Mesothelial cell of epicardium (in vitro differentiated cells): ENCODE data around the gene MYH13. TPM values are rescaled to one million over a fixed set of nuclear protein-coding genes. Genes with fewer than 3 reads are reported as not detected.

Source experiments
- DNase-seq, 2 experiments: peaks; one replicate each; pipeline ENCODE4 v3.0.0; 2021; ENCODE audit warnings: low spot score in 2 of 2; ENCODE audit not compliant: unreplicated experiment in 2 of 2
- H3K27ac Mint-ChIP-seq: 2 replicates; pipeline ENCODE4 v1.8.0; 2021; ENCODE audit warnings: mixed read lengths
- H3K27me3 Mint-ChIP-seq: 2 replicates; pipeline ENCODE4 v1.8.0; 2021; ENCODE audit warnings: low read depth, mixed read lengths
- H3K36me3 Mint-ChIP-seq: 2 replicates; pipeline ENCODE4 v1.8.0; 2021; ENCODE audit warnings: mixed read lengths
- H3K4me1 Mint-ChIP-seq: 2 replicates; pipeline ENCODE4 v1.8.0; 2021; ENCODE audit warnings: mixed read lengths
- H3K4me3 Mint-ChIP-seq: 2 replicates; pipeline ENCODE4 v1.8.0; 2021; ENCODE audit warnings: mild to moderate bottlenecking, moderate library complexity, mixed read lengths
- H3K9me3 Mint-ChIP-seq: 2 replicates; pipeline ENCODE4 v1.8.0; 2021; ENCODE audit warnings: mixed read lengths
- CTCF ChIP-seq: fragments of 200-600 bp; sonication (generic); IDR thresholded peaks from one replicate; pipeline ENCODE4 v1.5.0; 2021; ENCODE audit warnings: antibody characterized with exemption; ENCODE audit not compliant: unreplicated experiment
- total RNA-seq: library from RNA; stranded (reverse); gene quantifications from 3 replicates; pipeline ENCODE4 v1.2.1, GENCODE V29; 2021

MYH13 gene
- total RNA-seq, 1 donor from 2014 or later: 0.04 TPM

GRCh38 chr17:10344816-10345215 is 28.0 kb downstream of the MYH13 start:
- Mint-ChIP-seq H3K36me3 (no peaks in the 10 kb centered on the region), H3K27ac (no peak overlapping the region), H3K4me1 (no peaks in the 10 kb centered on the region), H3K27me3 (peaks cover 7% of the 10 kb centered on the region), H3K9me3 (no peaks in the 10 kb centered on the region), H3K4me3 (no peak overlapping the region)
- DNase-seq: no peak
- no peak for TF ChIP-seq CTCF

DNA sequence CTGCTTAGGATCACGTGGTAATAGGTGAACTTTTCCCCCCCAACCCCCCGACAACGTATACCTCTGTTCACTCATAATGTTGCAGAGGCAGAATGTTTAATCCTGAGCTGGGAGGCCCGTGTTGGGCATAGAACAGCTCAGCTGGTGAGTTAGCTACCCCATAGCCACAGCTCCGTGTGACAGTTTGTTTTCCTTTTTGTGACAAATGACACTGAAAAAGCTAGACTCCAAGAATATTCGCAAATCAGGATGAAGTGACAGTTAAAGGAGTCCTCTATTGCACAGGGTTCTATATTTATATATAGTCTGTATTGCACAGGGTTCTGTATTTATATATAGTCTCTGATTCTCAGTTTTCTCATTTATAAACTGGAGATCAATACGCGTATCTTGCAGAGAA is 33.8 kb downstream of the MYH13 start:
- no peaks in the 10 kb centered on the region for H3K9me3 Mint-ChIP-seq
- no peak for TF ChIP-seq CTCF
- H3K27ac Mint-ChIP-seq: no peak overlapping the region
- H3K4me3 Mint-ChIP-seq: no peak overlapping the region
- no peaks in the 10 kb centered on the region for H3K4me1 Mint-ChIP-seq
- peaks cover 9% of the 10 kb centered on the region for H3K27me3 Mint-ChIP-seq
- no peaks in the 10 kb centered on the region for H3K36me3 Mint-ChIP-seq
- DNase-seq: no peak

DNA sequence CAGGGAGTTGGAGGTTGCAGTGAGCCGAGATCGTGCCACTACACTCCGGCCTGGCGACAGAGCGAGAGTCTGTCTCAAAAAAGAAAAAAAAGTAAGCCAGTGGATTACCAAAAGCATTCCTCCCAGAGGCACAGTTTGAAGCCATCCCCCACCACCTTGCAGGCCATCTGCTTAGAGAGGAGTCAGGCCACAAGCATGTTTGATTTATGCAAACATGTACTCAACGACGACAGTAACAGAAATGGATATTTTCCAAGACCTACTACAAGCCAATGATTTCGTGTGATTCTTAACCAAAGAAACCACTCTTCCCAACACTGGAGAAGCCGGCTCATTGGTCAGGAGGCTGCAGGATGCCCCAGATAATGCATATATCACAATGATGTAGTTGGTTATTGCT is 34.8 kb downstream of the MYH13 start:
- Mint-ChIP-seq H3K36me3 (no peaks in the 10 kb centered on the region), H3K4me1 (no peaks in the 10 kb centered on the region), H3K27me3 (peaks cover 7% of the 10 kb centered on the region), H3K9me3 (no peaks in the 10 kb centered on the region), H3K27ac (no peak overlapping the region), H3K4me3 (no peak overlapping the region)
- no peak for TF ChIP-seq CTCF
- DNase-seq: no peak

DNA sequence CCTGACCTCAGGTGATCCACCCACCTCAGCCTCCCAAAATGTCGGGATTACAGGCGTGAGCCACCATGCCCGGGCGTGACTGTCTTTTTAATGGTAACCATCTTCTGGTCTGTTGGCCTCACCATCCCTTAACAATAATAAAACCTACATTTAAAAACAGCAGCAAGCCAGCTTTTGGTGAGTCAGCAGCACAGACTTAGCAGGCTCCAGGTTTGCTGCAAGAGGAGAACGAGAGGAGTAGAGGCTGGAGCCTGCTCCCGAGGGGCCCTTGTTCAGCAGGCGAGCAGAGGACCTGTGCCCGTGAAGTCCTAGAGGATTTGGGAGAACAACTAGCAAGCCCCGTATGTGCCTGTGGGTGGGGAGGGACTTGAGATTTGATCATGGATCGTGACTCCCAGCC is 35.7 kb downstream of the MYH13 start:
- H3K9me3 Mint-ChIP-seq: no peaks in the 10 kb centered on the region
- no peaks in the 10 kb centered on the region for H3K4me1 Mint-ChIP-seq
- TF ChIP-seq CTCF: no peak
- no peak overlapping the region for H3K27ac Mint-ChIP-seq
- no peak overlapping the region for H3K4me3 Mint-ChIP-seq
- peaks cover 3% of the 10 kb centered on the region for H3K27me3 Mint-ChIP-seq
- no peak for DNase-seq
- no peaks in the 10 kb centered on the region for H3K36me3 Mint-ChIP-seq

- H3K27ac Mint-ChIP-seq: no peak overlapping the region
- no peaks in the 10 kb centered on the region for H3K36me3 Mint-ChIP-seq
- no peak for TF ChIP-seq CTCF
- peaks cover 3% of the 10 kb centered on the region for H3K27me3 Mint-ChIP-seq
- H3K4me1 Mint-ChIP-seq: no peaks in the 10 kb centered on the region
- DNase-seq: no peak
- H3K4me3 Mint-ChIP-seq: no peak overlapping the region
- H3K9me3 Mint-ChIP-seq: no peaks in the 10 kb centered on the region
These were observed 36.4 kb downstream of the MYH13 start for GRCh38 chr17:10336393-10336792.

- Mint-ChIP-seq H3K36me3 (no peaks in the 10 kb centered on the region), H3K4me3 (no peak overlapping the region), H3K27me3 (peaks cover 6% of the 10 kb centered on the region), H3K4me1 (no peaks in the 10 kb centered on the region), H3K9me3 (no peaks in the 10 kb centered on the region), H3K27ac (no peak overlapping the region)
- DNase-seq: no peak
- no peak for TF ChIP-seq CTCF
These were observed 40.3 kb downstream of the MYH13 start for GRCh38 chr17:10332515-10332914.
